GM18508 (cell line): Measurements from ENCODE around the gene TK1.

Experiments
- ATAC-seq: cut with Tn5 transposase; IDR thresholded peaks from one replicate; pipeline ENCODE4 v1.9.1; 2021; ENCODE audit warnings: moderate number of reproducible peaks; ENCODE audit not compliant: insufficient read depth, unreplicated experiment

Gene TK1

DNA sequence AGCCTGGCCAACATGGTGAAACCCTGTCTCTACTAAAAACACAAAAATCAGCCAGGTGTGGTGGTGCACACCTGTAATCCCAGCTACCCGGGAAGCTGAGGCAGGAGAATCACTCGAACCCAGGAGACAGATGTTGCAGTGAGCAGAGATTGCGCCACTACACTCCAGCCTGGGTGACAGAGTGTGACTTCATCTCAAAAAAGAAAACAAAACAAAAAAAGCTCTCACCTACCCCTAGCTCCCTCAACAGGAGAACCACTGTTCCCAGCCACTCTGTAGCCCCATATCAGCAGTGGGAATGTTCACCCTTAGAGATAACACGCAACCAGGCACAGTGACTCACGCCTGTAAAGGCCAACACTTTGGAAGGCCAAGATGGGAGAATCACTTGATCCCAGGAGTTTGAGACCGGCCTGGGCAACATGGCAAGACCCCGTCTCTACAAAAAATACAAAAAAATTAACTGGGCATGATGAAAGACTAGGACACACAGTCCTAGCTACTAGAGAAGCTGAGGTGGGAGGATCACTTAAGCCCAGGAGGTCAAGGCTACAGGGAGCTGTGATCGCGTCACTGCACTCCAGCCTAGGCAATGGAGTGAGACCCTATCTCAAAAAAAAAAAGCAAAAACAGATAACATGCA is 50.9 kb downstream of the TK1 start:
- no peak for ATAC-seq

DNA sequence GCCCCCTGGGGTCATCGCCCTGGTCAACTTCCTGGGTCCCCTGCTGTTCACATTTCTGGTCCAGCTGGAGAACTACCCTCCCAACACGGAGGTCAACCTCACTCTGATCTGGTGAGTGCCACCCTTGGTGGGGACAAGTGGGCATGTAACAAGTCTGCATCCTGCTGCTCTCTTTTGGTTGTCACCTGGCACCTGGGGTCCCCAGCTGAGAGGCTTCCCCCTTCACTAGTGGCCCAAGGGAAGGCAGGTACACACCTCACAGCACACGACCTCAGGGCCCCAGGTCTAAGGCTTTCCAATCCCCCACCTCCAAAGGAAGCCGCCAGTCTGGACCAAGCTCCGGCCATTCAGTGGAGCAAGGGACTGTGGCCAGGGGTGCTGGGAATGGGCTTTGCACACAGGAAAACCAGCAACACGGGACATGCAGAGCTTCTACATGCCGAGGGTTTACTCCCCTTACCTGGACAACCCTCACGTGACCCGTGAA is 51.9 kb downstream of the TK1 start:
- no peak for ATAC-seq

DNA sequence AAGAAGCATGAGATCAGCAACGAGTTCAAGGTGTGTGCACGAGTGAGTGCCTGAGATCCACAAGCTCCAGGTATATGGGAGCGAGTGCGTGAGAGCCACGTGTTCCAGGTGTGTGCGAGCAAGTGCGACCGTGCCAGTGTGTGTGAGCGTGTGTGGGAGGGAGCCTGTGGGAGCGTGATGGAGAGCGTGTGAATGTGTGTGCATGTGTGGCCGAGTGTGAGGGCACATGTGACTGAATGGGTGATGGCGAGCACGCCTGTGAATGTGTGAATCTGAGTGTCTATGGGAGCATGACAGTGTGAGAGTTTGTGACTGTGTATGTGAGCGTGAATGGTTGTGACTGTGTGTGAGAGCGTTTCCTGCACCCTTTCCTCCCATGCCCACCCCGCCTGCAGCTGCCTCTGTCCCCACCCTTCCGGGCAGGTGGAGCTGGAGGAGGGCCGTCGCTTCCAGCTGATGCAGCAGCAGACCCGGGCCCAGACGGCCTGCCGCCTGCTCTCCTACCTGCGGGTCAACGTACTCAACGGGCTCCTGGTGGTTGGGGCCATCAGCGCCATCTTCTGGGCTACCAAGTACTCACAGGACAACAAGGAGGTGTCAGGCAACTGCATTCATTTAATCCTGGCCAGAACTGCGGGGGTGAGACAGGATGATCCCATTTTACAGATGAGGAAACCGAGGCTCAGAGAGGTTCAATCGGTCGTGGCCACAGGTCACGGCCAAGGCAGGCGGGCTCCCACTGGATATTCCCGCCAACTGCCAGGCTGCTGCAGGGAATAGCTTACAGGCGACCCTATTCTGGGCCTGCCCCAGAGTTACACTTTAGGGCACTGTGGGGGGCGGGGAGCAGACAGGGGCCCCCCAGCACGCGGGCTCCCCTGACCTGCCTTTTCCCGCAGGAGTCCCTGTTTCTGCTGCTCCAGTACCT is 52.6 kb downstream of the TK1 start:
- ATAC-seq, result no peak

DNA sequence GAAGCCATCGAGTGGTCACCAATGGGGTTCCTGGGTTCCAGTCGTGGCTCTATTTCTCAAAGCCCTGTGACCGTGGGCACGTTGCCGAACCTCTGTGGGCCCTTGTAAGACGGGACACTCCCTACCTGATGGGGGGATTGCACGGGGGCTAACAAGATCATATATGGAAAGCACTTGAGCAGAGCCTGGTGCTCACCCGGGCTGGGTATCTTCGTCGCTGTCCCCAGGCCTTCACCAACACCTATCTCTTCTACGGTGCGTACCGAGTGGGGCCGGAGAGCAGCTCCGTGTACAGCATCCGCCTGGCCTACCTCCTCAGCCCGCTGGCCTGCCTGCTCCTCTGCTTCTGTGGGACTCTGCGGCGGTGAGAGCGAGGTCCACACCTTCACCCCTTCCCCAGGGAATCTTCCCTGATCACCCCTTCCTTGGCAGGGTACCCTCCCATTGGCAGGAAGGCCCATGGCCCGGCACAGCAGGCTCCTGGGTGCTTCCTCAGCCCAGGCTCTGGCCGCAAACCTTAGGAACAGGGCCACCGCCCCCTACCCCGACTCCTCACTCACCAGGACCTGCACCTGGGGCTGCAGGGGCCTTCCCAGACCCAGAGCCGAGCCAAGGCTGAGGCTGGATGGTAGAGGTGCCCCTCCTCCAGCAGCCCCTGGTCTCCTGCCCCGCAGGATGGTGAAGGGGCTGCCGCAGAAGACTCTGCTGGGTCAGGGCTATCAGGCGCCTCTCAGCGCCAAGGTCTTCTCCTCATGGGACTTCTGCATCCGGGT is 53.5 kb downstream of the TK1 start:
- no peak for ATAC-seq

DNA sequence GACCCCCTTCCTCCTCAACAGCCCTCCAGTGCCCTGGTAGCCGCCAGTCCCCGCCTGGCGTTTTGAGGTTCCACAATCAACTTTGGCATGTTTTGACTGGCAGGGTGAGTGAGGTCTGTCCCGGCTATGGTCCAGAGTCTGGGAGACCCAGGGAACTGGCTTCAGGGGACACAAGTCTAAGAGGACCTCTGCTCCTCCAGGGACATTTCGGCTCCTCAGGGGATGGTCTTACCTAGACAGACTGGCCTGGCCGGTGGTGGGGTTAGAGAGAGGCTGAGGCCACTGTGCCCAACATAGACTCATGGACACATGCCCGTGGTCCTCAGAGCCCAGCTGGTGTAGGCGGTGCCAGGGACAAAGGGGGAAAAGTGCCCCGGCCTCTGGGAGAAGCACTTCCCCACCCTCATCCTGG is 54.1 kb downstream of the TK1 start:
- ATAC-seq, result no peak

DNA sequence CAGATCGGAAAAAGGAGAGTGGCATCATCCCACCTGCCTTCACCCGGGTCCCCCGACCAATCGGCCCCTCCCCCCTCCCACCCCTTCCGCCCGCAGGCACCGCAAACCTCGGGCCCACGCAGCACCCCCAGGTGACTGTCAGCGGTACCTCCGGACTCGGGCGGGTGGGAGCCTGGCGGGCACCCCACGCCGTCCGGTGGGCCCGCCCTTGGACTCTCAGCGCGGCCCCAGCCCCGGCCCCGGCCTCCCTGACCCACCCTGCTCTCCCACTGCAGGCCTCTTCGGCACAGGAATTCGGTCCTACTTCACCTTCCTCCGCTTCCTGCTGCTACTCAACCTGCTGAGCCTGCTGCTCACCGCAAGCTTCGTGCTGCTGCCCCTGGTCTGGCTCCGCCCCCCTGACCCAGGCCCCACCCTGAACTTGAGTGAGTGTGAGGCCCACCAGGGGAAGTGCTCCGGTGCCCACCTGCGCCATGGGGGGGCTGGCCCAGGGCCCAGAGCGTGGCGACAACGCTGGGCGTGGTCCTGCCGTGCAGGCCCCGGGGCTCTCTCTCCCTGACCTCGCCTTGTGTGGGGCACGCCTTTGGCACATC is 54.7 kb downstream of the TK1 start:
- ATAC-seq, result no peak

DNA sequence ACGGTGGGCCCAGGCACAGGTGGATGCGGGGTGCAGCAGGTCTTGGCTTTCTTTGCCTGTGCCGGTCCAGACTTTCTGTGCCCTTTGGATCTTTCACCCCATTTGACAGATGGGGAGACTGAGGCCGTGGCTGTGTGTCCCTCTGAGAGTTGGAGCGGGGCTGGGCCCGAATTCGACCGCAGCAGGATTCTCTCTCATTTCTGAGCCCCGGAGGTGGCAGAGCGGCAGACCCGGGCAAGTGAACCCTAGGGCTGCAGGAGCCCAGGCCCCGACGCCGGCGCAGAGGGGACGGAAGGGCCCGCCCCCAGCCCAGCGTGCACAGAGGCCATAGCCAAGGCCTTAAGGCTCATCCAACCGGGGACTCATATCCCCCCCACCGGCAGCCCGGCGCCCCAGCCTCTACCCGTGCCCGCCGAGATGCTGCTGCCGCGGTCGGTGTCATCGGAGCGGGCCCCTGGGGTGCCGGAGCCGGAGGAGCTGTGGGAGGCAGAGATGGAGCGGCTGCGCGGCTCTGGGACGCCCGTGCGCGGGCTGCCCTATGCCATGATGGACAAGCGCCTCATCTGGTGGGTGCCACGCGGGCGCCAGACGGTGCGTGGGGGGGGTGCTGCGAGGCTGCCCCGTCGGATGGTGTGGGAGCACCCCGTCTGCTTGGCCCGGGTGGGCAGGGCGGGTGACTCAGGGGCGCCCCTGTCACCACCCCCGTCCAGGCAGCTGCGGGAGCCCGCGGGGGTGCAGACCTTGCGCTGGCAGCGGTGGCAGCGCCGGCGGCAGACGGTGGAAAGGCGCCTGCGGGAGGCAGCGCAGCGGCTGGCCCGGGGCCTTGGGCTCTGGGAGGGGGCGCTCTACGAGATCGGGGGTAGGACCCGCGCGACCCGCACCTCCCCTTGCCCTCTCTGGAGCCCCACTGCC is 55.4 kb downstream of the TK1 start:
- no peak for ATAC-seq

DNA sequence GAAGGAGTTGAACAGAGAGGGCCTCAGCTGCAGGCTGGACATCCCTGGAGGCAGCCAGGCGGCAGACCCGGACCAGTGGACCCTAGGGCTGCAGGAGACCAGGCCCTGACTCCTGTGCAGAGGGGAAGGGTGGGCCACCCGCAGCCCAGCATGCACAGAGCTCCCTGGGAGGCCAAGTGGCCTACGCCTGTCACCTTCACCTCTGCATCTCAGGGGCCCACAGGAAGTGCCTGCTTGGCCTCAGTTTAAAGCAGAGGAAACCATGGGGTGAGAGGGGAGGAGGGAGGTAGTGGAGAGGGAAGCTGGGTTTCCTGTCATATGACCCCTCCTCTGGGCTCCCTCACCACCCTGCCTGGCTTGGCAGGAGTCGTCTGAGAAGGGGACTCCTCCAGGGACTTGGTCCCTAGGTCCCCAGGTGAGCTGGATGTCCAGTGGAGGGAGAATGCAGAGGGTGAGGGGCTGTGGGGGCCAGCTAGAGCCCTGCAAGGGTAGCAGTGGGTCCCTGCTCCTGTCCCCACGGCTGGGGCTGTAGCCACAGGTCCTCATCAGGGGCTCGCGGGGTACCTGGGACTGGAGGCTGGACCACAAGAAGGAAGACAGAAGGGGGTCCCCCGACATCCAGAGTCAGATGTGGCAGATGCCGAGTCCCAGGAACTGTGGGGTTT is 56.3 kb downstream of the TK1 start, which contains the start of gene TMC8:
TMC8 (plus strand) TSS at position 335 of the 665 bp plus-strand sequence. CDS start 818 bp downstream, outside the sequence.
- no peak for ATAC-seq

DNA sequence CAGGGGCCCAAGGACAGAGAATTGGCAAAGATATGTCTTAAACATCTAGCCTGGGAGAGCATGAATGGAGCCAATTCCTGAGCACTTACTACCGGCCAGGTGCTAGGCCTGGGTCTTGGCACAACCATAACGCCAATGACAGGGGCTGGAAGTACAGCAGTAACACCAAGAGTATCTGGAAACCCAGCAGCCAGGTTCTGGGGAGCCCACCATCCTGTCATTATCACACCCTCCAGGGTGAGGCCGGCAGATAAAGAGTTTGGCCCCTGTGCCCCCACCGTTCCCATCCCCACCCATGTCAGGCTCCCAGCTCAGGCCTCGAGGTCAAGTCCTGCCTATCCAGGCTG is 56.8 kb downstream of the TK1 start:
- no peak for ATAC-seq

DNA sequence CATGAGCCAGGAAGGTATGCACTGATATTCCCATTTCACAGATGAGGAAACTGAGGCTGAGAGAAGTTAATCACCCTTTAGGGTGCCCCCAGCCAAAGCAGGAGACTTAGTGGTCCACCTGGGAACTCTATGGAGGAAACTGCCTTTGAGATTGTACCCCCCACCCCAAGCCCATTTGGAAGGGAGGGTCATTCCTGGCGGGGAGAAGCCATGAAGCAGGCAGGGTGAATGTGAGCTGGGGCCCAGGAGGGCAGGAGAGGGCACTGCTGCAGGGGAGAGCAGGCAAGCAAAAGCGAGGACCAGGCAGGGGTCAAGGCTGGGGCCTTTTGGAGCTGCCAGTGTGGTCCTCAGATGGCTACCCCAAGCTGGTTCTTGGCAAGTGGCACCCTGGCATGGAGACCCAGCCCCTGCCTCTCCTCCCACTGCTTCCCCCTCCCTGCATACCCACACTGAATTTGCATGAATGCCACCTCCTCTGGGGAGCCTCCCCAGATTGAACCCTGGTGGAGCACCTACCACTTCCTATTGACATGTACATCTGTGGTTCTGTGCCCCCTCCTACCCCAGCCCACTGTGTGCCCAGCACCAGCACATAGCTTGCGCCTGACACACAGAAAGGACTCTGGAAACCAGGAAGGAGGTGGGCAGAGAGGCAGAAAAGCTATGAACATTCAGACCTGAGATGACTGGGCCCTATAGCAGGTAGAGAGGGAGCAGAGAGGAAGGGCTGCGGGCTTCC is 57.3 kb downstream of the TK1 start:
- ATAC-seq, result no peak

DNA sequence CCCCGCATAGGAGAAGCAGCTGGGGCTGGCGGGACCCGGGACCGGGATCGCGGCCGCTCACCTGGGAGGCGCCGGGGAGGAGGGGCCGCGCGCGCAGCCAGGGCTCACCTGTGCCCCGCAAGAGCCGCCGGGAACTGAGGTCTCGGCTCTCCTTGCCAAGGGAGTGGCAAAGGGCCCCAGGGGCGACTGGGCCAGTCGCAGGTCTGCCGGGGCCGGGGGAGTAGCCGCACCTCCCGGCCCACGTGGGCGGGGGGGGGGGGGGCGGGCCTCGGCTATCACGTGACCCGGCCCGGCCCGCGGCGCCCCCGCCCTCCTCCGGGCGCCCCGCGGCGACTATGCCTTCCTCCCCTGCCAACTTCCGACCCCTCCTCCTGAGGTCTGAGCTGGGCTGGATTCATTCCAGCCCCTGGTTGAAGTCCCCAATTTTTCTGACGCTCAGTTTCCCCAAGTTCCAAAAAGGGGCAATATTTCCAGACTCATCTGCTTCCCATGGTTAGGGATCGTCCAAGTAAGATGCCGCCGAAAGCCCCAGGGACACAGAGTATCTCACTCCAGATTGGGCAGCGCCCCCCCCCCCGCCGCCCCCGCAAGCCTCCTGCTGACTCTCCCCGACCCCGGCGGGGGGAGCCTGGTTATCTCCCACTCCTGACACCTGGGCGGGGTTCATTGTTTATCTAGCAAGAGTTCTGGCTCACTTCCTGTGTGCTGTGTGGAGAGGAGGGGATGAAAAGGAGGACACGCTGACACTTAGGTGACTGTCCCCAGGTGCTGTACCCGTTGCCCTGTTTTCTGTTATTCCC is 58.1 kb downstream of the TK1 start, which contains the start of gene TMC6:
TMC6 (minus strand) TSS at position 205 of the 800 bp plus-strand sequence. CDS start 1,923 bp downstream, outside the sequence.
- no peak for ATAC-seq

DNA sequence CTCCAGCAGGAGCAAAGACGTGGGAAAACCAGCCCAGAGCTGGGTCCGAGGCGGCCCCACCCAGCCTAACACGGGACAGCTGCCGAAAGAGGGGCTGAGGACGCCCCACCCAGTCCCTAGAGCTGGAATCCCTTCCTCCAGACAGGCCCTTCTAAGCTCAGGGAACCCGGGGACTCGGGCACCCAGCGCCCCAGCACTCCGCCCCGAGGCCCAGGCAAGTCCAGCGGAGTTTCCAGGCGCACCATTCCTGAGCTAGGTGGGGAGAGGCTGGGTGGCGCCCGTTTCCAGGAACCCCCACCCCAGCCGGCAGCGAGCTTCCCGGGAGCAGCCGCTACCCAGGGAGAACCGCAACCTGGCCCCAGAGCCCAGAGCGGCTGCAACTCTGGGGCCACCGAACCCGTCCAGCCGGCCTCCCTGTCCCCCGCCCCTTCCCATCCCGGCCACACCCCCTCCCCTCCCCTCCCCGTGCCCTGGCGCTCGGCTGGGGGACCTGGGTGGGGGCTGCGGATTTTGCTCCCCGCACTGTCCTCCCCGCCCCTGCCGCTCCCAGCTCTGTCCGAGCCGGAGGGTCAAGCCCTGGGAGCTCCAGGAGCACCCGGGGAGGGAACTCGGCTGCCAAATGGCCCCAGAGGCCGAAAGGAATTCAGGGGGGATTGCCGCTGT is 58.8 kb downstream of the TK1 start:
- no peak for ATAC-seq

DNA sequence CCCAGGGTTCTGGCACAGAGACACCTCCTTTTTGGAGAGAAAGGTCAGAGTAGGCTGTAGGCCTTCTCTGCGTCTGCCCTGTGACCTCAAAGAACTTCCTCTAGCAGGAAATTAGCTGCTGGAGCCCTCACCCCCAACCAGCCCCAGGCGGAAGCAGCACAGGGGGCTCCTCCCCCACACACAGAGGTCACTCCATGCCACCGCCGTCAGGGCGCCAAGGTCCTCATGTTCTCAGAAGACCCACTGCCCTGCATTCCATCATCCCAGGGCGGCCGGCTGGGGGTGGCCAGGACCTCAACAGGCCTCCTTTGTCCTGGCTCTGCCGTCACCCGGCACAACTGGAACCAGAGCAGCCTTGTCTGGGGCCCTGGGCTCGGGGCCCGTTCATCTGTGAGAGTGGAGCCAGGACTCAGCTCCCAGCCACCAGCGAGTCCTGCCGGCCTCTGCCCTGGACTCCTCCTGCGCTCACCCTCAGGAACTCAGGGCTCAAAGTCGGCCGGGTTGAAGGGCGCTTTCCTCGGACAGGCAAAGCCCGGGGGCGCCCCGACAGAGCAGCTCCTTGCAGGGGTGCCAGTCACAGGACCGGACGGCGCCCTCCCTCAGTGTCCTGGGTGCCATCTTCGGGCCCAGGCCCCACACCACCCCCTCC is 59.5 kb downstream of the TK1 start:
- ATAC-seq, result no peak

DNA sequence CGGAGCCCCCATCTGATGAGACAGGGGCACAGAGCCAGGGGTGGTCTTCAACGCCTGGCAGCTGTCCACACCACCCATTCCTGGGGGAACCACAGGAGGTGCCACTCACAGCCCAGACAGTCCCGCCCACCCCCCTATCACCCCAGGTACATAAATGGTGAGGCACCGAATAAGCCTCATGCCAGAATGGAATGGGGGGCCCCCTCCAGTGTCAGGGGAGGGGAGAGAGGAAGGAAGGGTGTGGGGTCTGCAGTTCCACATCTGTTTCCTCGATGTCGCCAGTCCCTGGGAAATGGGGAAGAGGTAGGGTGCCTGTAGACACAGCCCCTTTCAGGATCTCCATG is 60.0 kb downstream of the TK1 start:
- ATAC-seq, result no peak

DNA sequence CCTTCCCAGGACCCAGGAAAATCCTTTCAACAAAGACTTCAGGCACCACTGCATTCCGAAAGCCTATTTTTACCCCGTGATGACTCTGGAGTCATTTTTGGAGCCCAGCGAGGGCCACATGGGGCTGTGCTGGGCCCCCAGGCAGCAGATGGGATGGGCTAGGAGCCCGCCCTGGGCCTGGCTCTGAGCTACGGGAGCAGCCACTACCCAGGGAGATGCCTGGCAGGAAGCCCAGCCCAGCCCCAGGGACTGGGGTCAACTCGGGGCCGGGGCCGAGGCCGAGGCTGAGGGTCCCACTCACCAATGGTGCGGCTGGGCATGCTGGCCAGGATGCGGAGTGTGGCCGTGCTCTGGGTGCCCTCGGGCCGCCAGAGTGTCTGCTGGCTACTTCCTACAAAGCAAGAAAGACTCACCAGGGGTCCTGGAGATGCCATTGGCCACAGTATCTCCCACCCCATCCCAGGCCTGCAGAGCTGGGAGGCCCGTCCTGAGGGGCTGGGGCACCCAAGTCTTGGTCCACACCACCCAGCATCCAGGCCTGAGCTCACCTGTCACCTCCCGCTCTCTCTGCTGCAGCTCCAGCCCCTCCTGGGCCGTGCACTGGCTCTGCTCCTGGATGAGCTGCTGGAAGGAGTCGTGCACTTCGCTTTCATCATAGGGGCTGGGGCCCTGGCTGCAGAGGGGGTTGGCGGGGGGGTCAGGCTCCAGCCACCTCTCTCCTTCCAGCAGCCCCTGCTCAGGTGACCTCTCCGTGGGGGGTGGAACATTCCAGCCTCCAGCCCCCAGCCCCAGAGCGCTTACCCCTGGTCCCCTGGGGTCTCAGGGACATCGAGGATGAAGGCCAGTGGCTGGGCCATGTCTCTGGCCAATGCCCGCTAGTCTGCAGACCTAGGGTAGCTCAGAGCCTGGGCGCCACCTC is 60.6 kb downstream of the TK1 start:
- no peak for ATAC-seq
